ENCODE measurements around the gene NUDT5. TPM values are rescaled to one million over a fixed set of nuclear protein-coding genes. Genes with fewer than 3 reads are reported as not detected.

Gene NUDT5
- polyA plus RNA-seq, 1 of the 3 experiments (the other 2 are of a cell fraction): 61.2 TPM

- TF ChIP-seq GATA2 (CRISPR knock-in tag; IDR thresholded peaks at IDR 0.05): no peak
- TF ChIP-seq MXI1 (IDR thresholded peaks at IDR 0.05; ENCODE audit: low read depth, low read length): no peak
- no peak for TF ChIP-seq ZBTB33 (IDR thresholded peaks at IDR 0.05; ENCODE audit: borderline replicate concordance, low read depth)
- no peak for TF ChIP-seq FOXM1 (IDR thresholded peaks at IDR 0.05; ENCODE audit: low read depth)
- TF ChIP-seq NRF1 (IDR thresholded peaks at IDR 0.05; ENCODE audit: low read depth, low read length): no peak
Measured at GRCh38 chr10:12214093-12214492, 18.4 kb upstream of the NUDT5 start (continued).

GRCh38 chr10:12213621-12214020 lies 17.9 kb upstream of the NUDT5 start:
- DNase-seq: no peak
- Histone ChIP-seq H3K36me3 (replicated peaks in 1 of 2; ENCODE audit: control insufficient read depth in 1 of 2, insufficient read depth in 2 of 2, low read length in 1 of 2) (peaks cover 72 to 77% of the 10 kb centered on the region in 2 experiments), H3K27ac (ENCODE audit: low read depth in 2 of 2, low read length in 1 of 2) (peak overlapping the region in 1 of 2 experiments; percentile 53; a peak in 3 of 4 replicates), H3K4me1 (ENCODE audit: control insufficient read depth in 1 of 2, insufficient read depth in 2 of 2, low read depth in 1 of 2, low read length in 1 of 2) (peaks cover 0 to 3% of the 10 kb centered on the region in 2 experiments; a peak in 2 of 4 replicates), H2AFZ (ENCODE audit: low read depth) (no peak overlapping the region), H4K20me1 (ENCODE audit: insufficient read depth) (no peaks in the 10 kb centered on the region; the same call in 1 of the 2 replicates), H3K79me2 (ENCODE audit: insufficient read depth) (peaks cover 20% of the 10 kb centered on the region), H3K4me3 (ENCODE audit: low read depth in 2 of 2, low read length in 1 of 2) (no peak overlapping the region), H3K9me3 (no peaks in the 10 kb centered on the region), H3F3A (replicated peaks; ENCODE audit: insufficient read depth) (peaks cover 30% of the 10 kb centered on the region), H3K9me2 (no peaks in the 10 kb centered on the region), H3K27me3 (ENCODE audit: insufficient read depth) (no peaks in the 10 kb centered on the region), H3K9ac (no peak overlapping the region), H3K4me2 (no peak overlapping the region)
- WGBS (ENCODE audit: low lambda C conversion rate): 79% methylated on average over 3 of the region's 3 CpGs
- CTCF ChIA-PET: interaction anchor here (0.8 to 6.0 kb wide), 7 partner anchors 7 to 688 kb away, joined by 3 to 78 read pairs (median 12); partner anchors contain the start of genes CDC123 and NUDT5
- POLR2A ChIA-PET: no interaction called here
- TF ChIP-seq TAF1 (IDR thresholded peaks at IDR 0.05; ENCODE audit: borderline replicate concordance, low read depth, low read length) (no peak), ELF1 (IDR thresholded peaks at IDR 0.05) (no peak), EP300 (IDR thresholded peaks at IDR 0.05; ENCODE audit: borderline replicate concordance in 1 of 2, low read depth in 1 of 2, low read length in 1 of 2) (no peak), CHD2 (IDR thresholded peaks at IDR 0.05; ENCODE audit: low read length, partially characterized antibody) (no peak), PBX3 (IDR thresholded peaks at IDR 0.05) (no peak), TCF12 (IDR thresholded peaks at IDR 0.05) (no peak), CTCF (IDR thresholded peaks at IDR 0.05) (no peak), SMC3 (IDR thresholded peaks at IDR 0.05; ENCODE audit: low read depth, low read length) (no peak), JUND (IDR thresholded peaks at IDR 0.05) (no peak), MEF2A (IDR thresholded peaks at IDR 0.05; ENCODE audit: borderline replicate concordance, low read depth) (no peak), TEAD4 (IDR thresholded peaks at IDR 0.05; ENCODE audit: borderline replicate concordance, insufficient read depth) (no peak), REST (IDR thresholded peaks at IDR 0.05; ENCODE audit: low read depth, low read length) (no peak), YY1 (IDR thresholded peaks at IDR 0.05; ENCODE audit: low read depth) (no peak), GATA2 (CRISPR knock-in tag; IDR thresholded peaks at IDR 0.05) (no peak), FOXJ3 (CRISPR knock-in tag; IDR thresholded peaks at IDR 0.05) (no peak), MXI1 (IDR thresholded peaks at IDR 0.05; ENCODE audit: low read depth, low read length) (no peak), POLR2AphosphoS5 (IDR thresholded peaks at IDR 0.05; ENCODE audit: low read depth, low read length) (no peak), FOXM1 (IDR thresholded peaks at IDR 0.05; ENCODE audit: low read depth) (no peak), RCOR1 (IDR thresholded peaks at IDR 0.05; ENCODE audit: low read length) (no peak), GABPA (IDR thresholded peaks at IDR 0.05; ENCODE audit: low read depth) (no peak)
